DND-41 (cell line): ENCODE measurements around the gene PXMP4.

Experiments used
- EZH2 ChIP-seq: IDR thresholded peaks from 3 replicates; pipeline ENCODE4 v1.6.1; 2012; ENCODE audit warnings: borderline replicate concordance, low read depth, mild to moderate bottlenecking, moderate library complexity, low read length, inconsistent platforms; ENCODE audit not compliant: severe bottlenecking
- TF ChIP-seq, protein P1 (sequence below): IDR thresholded peaks from 2 replicates; pipeline ENCODE4 v1.5.1; 2012; ENCODE audit warnings: borderline replicate concordance, low read length, moderate library complexity, mild to moderate bottlenecking; ENCODE audit not compliant: poor library complexity, severe bottlenecking; ENCODE audit errors: extremely low read depth

DNA sequence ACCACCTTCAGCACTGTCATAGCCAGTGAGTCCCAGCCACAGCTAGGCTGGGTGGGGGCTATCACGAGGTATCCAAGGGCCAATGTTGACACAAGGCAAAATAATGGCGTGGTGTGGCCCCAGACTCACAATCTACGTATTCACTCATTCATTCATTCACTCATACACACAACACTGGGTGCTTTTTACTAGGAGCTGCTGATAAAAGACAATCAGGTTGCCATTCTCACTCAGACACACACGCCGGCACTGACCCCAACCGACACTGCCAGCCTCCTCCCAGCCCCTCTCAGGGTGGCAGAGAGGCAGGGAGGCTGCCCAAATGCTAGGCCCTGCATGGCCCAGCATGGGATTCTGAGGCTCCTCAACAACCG is 59.4 kb downstream of the PXMP4 start:
- TF ChIP-seq, protein P1, sequence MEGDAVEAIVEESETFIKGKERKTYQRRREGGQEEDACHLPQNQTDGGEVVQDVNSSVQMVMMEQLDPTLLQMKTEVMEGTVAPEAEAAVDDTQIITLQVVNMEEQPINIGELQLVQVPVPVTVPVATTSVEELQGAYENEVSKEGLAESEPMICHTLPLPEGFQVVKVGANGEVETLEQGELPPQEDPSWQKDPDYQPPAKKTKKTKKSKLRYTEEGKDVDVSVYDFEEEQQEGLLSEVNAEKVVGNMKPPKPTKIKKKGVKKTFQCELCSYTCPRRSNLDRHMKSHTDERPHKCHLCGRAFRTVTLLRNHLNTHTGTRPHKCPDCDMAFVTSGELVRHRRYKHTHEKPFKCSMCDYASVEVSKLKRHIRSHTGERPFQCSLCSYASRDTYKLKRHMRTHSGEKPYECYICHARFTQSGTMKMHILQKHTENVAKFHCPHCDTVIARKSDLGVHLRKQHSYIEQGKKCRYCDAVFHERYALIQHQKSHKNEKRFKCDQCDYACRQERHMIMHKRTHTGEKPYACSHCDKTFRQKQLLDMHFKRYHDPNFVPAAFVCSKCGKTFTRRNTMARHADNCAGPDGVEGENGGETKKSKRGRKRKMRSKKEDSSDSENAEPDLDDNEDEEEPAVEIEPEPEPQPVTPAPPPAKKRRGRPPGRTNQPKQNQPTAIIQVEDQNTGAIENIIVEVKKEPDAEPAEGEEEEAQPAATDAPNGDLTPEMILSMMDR, result no peak
- TF ChIP-seq EZH2, result no peak
